Fibroblast of peridontal ligament (primary cell): ENCODE measurements around the gene CDH13.

ENCODE experiments used
- DNase-seq: peaks from one replicate; pipeline ENCODE4 v3.0.0-alpha.2; 2010; ENCODE audit errors: extremely low read depth

CDH13 gene

DNA sequence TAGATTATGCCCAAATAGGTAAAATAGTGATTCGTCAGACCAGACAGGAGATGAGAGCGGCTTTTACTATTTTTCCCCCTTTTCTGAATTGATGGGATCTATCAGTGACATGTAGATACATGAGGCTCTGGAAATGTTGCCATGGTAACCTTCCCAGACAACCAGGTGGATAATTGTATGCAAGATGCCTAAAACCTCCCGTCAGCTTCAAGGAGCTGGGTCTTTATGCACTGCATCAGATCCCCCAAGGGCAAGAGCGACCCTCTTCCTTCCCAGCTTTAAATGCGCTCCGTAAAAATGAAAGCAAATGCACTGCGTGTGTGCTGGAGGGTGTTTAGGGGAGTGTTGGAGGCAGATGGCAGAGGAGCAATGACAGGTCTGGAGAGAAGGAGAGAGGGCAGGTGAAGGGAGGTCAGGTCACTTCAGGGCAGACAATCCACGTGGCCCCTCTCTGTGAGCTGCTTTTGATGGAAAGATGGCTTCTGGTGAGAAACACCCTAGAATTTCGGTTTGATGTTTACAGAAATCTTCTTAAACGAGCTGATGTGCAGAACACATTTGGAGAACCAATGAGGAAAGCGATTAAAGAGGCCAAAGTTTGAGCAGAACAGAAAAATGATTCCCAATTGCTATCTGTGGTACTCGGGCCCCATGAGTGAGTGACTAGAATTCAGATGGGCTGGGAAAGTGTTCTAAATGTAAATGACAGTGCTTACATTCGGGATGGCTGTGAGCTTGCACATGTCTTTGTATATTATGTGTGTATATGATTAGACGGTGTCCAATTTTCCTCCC lies 719.3 kb downstream of the CDH13 start:
- no peak for DNase-seq

DNA sequence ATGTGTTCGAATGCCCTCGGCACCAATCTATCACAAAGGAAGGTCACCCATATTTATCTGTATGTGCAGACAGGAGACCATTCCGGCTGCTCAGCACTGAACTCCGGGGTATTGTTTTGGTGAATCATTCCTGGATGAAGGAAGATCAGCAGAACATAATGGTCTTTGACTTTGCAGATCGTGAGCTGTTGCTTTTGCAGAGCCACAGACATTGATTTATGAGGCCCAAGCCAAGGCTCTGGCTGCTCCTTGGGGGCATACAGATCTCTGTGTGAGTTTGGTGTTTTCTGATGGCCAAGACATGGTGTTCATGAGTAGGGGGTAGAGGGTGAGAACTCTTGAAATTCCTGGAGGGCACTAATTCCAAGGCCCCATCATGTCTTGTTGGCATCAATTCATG lies 722.2 kb downstream of the CDH13 start:
- DNase-seq = no peak

DNA sequence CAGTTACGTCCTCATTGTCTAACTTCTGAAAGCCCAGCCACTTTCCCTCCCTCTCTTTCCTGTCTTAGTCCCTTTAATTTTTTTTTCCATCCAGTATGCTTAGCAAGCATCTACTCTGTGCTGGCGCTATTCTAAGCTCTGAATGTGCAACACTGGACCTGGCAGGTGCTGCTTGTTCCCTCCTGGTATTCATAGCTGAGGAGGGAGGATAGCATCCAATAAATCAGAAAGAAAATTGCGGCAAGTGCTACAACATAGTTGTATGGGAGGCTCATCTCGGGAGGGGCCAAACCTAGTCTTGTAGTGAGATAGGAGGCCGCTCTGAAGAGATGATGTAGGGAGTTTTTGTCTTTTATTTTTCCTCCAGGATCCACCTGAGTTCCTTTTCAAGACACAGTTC lies 723.7 kb downstream of the CDH13 start:
- DNase-seq = no peak

DNA sequence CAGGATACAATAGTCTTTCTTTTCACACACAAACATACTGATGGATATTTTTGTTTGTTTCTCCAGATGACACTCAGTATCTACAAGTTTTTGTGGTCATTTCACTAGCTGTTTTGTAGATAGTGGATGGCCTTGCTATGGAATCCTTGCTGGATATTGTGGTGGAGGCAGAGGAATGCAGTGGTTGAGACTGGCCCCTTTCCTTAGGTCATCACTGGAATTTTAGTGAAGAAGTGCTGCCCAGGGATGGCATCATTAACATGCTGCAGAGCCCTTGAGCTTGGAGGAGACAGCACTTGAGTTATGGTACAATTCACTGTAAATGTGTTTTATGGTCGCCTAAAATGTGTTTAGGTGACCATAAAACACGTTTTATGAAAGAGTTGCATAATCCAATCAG lies 725.1 kb downstream of the CDH13 start:
- DNase-seq = peak; percentile 15

- DNase-seq = no peak
Observed at GRCh38 chr16:83353241-83353640, 726.5 kb downstream of the CDH13 start.

- no peak for DNase-seq
Observed at GRCh38 chr16:83354015-83354414, 727.2 kb downstream of the CDH13 start.

DNA sequence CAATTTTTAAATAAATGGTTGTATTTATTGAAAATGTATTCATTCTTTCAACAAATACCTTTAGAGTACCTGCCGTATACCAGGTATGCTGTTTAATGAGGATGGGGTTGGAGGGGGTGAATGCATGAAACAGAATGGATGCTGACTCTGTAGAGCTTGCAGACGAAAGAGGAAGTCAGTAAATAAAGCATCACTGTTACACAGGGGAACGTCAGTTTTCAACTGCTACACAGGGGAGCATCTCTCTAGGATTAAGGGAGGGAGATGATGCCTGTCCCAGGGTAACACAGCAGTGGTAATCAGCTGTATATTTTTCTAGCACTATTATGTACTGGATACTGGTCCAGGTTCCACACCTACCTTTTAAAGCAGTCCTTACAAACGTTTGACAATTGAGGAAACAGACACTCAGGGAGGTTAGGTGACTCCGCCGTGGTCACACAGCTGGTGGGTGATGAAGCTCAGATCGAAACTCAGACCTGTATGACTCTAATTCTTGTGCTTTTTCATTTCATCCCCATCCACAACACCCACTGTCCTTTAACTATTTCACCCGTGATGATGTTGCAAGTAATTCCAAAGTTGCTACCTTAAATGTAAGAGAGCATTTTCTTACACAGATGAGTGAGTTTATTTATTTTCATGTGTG lies 728.9 kb downstream of the CDH13 start:
- no peak for DNase-seq

GRCh38 chr16:83356266-83356665 lies 729.5 kb downstream of the CDH13 start:
- DNase-seq = peak; percentile 65

DNA sequence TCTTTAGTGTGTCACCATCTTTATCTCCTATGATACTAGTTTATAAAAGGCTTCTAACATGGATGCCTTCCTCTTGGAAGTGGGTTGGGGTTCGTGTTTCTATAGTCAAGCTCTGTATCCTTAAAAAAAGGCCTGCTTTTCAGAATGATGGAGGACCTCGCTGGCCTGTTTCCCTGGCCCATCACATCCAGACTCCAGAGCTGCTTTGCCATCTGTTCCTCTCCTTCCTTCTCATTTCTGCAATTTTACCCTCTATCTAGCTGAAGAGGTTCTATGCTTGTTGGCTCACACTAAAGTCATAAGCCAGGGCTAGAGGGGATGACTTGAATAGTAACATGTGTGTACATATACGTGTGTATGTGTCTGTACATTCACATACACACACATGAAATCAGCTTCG lies 730.2 kb downstream of the CDH13 start:
- no peak for DNase-seq

DNA sequence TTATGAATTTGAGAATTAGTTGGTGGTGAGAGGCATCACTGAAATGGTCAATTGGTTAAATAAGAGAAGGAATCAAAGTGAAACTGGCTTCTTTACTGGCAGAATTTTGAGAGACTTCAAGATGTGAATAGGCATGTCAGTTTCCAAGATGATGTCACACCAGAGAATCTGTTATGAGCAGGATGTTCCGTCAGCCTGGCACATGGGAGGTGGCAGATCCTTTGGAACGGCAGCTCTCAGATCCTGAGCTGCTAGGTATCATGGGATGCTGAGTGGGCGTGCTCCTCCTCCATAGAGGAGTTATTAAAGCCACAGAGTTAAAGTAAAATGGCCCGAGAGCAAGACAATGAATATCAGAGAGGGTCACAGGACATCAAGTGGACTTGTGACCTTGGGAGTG lies 736.8 kb downstream of the CDH13 start:
- no peak for DNase-seq

GRCh38 chr16:83365166-83365565 lies 738.4 kb downstream of the CDH13 start:
- DNase-seq = no peak

- DNase-seq = no peak
Observed at GRCh38 chr16:83366228-83366627, 739.5 kb downstream of the CDH13 start.

- DNase-seq = no peak
Observed at GRCh38 chr16:83374979-83375378, 748.2 kb downstream of the CDH13 start.

DNA sequence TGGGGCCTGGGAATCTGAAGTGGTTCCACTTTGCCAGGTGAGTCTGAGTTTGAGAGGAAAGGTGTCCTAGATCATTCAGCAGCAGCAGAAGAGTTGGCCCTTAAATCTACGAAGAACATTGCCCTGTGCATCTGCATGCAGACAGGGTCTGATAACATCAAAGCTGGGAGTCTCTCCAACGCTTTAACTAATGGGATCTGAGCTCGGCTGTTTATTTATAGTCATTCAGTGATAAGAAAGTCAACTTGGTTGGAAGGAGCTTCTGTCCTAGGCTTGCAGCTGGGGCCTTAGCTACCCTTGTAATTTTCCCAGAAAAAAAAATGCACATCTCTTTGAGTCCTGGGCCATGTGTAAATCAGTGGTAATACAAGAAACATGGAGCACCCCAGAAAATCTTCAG lies 763.0 kb downstream of the CDH13 start:
- DNase-seq = no peak

GRCh38 chr16:83390759-83391158 lies 764.0 kb downstream of the CDH13 start:
- no peak for DNase-seq

DNA sequence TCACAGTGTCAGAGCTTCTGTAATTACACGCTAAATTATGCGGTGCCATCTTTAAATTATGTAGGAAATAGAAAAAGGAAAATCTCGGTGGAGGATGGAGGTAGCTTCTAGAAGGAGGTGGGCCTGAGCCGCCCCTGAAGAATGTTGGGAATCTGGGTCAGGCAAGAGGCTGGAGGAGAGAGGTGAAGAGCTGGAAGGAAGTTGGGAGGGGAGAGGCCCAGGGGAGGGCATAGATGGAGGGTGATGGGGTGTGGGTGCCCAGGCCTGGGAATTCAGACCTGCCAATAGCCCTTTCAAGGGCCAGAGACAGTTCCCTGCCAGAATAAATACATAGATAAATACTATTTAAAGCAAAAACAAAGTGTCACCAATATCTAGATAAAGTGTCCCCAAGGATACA lies 766.0 kb downstream of the CDH13 start:
- no peak for DNase-seq

- DNase-seq = no peak
Observed at GRCh38 chr16:83393196-83393981, 766.6 kb downstream of the CDH13 start.

DNA sequence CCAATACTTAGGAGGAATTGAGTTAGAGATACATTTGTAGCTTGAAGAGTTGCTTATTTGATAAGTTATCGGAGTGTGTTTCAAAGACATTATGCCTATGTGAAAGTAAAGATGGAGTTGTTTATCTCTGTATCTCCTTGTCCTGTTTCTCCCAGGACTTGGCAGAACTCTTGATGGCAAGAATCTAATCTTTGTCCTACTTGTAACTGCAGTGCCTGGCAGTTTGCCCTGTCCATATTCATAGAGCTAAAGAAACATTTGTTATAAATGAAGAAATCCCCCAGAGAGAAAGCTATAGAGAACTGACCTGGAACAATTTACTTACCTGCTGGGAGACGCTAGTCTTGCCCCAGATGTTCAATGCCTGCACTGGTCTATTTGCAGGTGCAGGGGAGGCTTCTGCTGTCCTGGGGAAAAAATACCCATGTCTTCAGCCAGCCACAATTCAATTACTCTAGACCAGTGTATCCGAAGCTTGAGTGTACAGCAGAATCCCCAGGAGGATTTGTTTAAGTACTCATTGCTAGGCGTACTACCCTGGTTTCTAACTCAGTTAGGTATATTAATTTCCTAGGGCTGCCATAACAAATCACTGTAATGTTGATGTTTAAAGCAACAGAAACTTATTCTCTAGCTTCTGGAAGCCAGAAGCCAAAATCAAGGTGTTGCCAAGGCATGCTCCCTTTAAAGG lies 771.0 kb downstream of the CDH13 start:
- no peak for DNase-seq

GRCh38 chr16:83400234-83400633 lies 773.5 kb downstream of the CDH13 start:
- DNase-seq = no peak

- DNase-seq = no peak
Observed at GRCh38 chr16:83402160-83402814, 775.5 kb downstream of the CDH13 start.

DNA sequence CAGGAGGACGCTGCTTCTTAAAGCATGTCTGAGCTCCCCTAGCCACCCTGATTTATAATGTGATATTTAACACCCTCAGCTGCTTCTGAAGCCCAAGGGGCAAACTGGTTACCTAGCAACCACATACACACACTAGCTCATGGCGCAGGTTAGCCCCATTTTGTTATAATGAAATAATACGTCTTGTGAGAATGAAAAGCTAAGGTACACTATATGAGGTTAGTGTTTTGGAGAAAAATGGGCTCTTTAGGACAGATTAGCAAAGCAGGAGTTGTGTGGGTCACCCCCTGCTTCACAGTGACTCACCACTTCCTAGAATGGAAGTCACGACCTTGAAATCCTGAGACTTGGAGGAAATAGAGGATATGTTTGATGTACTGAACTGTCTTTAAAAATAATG lies 776.2 kb downstream of the CDH13 start:
- no peak for DNase-seq

- peak; percentile 2 for DNase-seq
Observed at GRCh38 chr16:83403761-83404160, 777.0 kb downstream of the CDH13 start.
